ENCODE data around the gene POU6F2.

POU6F2 gene

GRCh38 chr7:39365751-39366295 lies 388.1 kb downstream of the POU6F2 start:
- TF ChIP-seq YY1 (IDR thresholded peaks at IDR 0.05; ENCODE audit: low read depth) (no peak), EP300 (IDR thresholded peaks at IDR 0.05; ENCODE audit: borderline replicate concordance) (no peak), MAX (IDR thresholded peaks at IDR 0.05) (no peak), EGR1 (IDR thresholded peaks at IDR 0.05) (no peak)

GRCh38 chr7:39367451-39367850 lies 389.7 kb downstream of the POU6F2 start:
- TF ChIP-seq NFIC (IDR thresholded peaks at IDR 0.05), result no peak
- no peak for TF ChIP-seq TAF1 (IDR thresholded peaks at IDR 0.05; ENCODE audit: low read depth)
- TF ChIP-seq EP300 (IDR thresholded peaks at IDR 0.05; ENCODE audit: borderline replicate concordance), result no peak
- no peak for TF ChIP-seq FOXM1 (IDR thresholded peaks at IDR 0.05; ENCODE audit: borderline replicate concordance, low read depth)
- no peak for TF ChIP-seq ZBTB7A (IDR thresholded peaks at IDR 0.05; ENCODE audit: low read depth)
- no peak for TF ChIP-seq MAX (IDR thresholded peaks at IDR 0.05)
- no peak for TF ChIP-seq USF1 (IDR thresholded peaks at IDR 0.05)
- TF ChIP-seq TEAD4 (IDR thresholded peaks at IDR 0.05), result no peak
- no peak for TF ChIP-seq RAD21 (IDR thresholded peaks at IDR 0.05; ENCODE audit: low read depth)
- TF ChIP-seq CEBPB (IDR thresholded peaks at IDR 0.05), result no peak
- no peak for TF ChIP-seq YY1 (IDR thresholded peaks at IDR 0.05; ENCODE audit: low read depth)
- no peak for TF ChIP-seq REST (IDR thresholded peaks at IDR 0.05; ENCODE audit: low read depth)
- no peak for TF ChIP-seq EGR1 (IDR thresholded peaks at IDR 0.05)
- TF ChIP-seq TCF12 (IDR thresholded peaks at IDR 0.05; ENCODE audit: low read depth), result no peak
- TF ChIP-seq CREB1 (IDR thresholded peaks at IDR 0.05; ENCODE audit: low read depth), result no peak

GRCh38 chr7:39367943-39368342 lies 390.2 kb downstream of the POU6F2 start:
- no peak for TF ChIP-seq REST (IDR thresholded peaks at IDR 0.05; ENCODE audit: low read depth)
- no peak for TF ChIP-seq RAD21 (IDR thresholded peaks at IDR 0.05; ENCODE audit: low read depth)
- no peak for TF ChIP-seq TEAD4 (IDR thresholded peaks at IDR 0.05)
- TF ChIP-seq TAF1 (IDR thresholded peaks at IDR 0.05; ENCODE audit: low read depth), result no peak
- no peak for TF ChIP-seq MAX (IDR thresholded peaks at IDR 0.05)

GRCh38 chr7:39372383-39372782 lies 394.7 kb downstream of the POU6F2 start:
- no peak for TF ChIP-seq ZBTB7A (IDR thresholded peaks at IDR 0.05; ENCODE audit: low read depth)

- TF ChIP-seq RAD21 (IDR thresholded peaks at IDR 0.05; ENCODE audit: low read depth), result no peak
- TF ChIP-seq EP300 (IDR thresholded peaks at IDR 0.05; ENCODE audit: borderline replicate concordance), result no peak
- no peak for TF ChIP-seq REST (IDR thresholded peaks at IDR 0.05; ENCODE audit: low read depth)
- no peak for TF ChIP-seq TCF12 (IDR thresholded peaks at IDR 0.05; ENCODE audit: low read depth)
- TF ChIP-seq YY1 (IDR thresholded peaks at IDR 0.05; ENCODE audit: low read depth), result no peak
- no peak for TF ChIP-seq USF1 (IDR thresholded peaks at IDR 0.05)
- no peak for TF ChIP-seq FOXM1 (IDR thresholded peaks at IDR 0.05; ENCODE audit: borderline replicate concordance, low read depth)
- no peak for TF ChIP-seq MAX (IDR thresholded peaks at IDR 0.05)
- no peak for TF ChIP-seq EGR1 (IDR thresholded peaks at IDR 0.05)
- no peak for TF ChIP-seq CEBPB (IDR thresholded peaks at IDR 0.05)
- TF ChIP-seq NFIC (IDR thresholded peaks at IDR 0.05), result no peak
- TF ChIP-seq CREB1 (IDR thresholded peaks at IDR 0.05; ENCODE audit: low read depth), result no peak
- TF ChIP-seq TEAD4 (IDR thresholded peaks at IDR 0.05), result no peak
- TF ChIP-seq TAF1 (IDR thresholded peaks at IDR 0.05; ENCODE audit: low read depth), result no peak
- TF ChIP-seq ZBTB7A (IDR thresholded peaks at IDR 0.05; ENCODE audit: low read depth), result no peak
These were observed 396.8 kb downstream of the POU6F2 start for GRCh38 chr7:39374436-39375040.
